Measurements from ENCODE around the gene EIF4H.

DNA sequence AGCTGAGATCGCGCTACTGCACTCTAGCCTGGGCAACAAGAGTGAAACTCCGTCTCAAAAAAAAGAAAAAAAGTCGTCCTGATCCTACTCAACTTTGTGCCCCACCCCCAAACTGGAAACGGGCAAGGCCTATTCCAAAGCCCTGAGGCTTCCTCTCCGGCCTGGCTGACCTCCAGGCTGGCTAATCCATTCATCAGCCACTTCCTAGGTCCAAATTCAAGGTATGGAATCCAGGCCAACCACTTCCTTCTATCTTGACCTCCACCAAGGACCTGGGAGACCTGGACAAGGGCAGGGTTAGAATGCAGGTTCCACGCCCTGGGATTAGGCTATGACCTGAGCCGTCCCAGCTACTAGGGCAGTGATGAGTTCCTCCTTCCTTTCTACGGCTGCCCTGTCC lies 20.4 kb upstream of the EIF4H start:
- TF ChIP-seq POLR2AphosphoS5 (IDR thresholded peaks at IDR 0.05) (no peak), CTCF (IDR thresholded peaks at IDR 0.05) (no peak)

Data from transverse colon (tissue), 4 donors.